GM12878 (cell line): ENCODE measurements around the gene LRRC51. TPM values are rescaled to one million over a fixed set of nuclear protein-coding genes. Genes with fewer than 3 reads are reported as not detected.

Experiments
- ATAC-seq: fragments of 200-7000 bp; cut with Tn5 transposase; 3 replicates; pipeline ENCODE4 v1.9.1; 2020; ENCODE audit warnings: mild to moderate bottlenecking, moderate library complexity
- BruUV-seq: library from RNA; stranded (reverse); fragments of 400-500 nt; replicated peaks from 2 replicates; lab custom pipeline; 2021; lab: Mats Ljungman, UMichigan
- CTCF ChIA-PET: fragments of 300-600 bp; sonication (Branson Sonifier 250); formaldehyde crosslinking; extraction: SDS; loops from one replicate; lab custom pipeline; 2021; ENCODE audit warnings: inconsistent platforms; lab: Yijun Ruan, JAX
- POLR2A ChIA-PET: fragments of 350-600 bp; formaldehyde crosslinking; extraction: SDS; loops from one replicate; lab custom pipeline; 2021; ENCODE audit warnings: inconsistent platforms; lab: Charles Lee
- RAD21 ChIA-PET: fragments of 300-600 bp; sonication (Branson Sonifier 250); formaldehyde crosslinking; loops from one replicate; lab custom pipeline; 2023; ENCODE audit warnings: antibody characterized with exemption; ENCODE audit not compliant: unreplicated experiment; lab: Charles Lee
- SMC1A ChIA-PET: fragments of 300-600 bp; sonication (Branson Sonifier 250); formaldehyde crosslinking; loops from one replicate; lab custom pipeline; 2023; ENCODE audit not compliant: unreplicated experiment, uncharacterized antibody; lab: Charles Lee
- DNase-seq: peaks from one replicate; pipeline ENCODE4 v3.0.0-alpha.2; 2011; ENCODE audit warnings: low read depth, low spot score
- FAIRE-seq: peaks from 3 replicates; lab custom pipeline; 2011; peaks lifted over from hg19 to GRCh38; lab: Jason Lieb, UNC
- H2AFZ ChIP-seq: 2 replicates; pipeline ENCODE4 v1.6.0; 2011; ENCODE audit warnings: low read depth, low read length, control low read depth; ENCODE audit not compliant: control insufficient read depth
- H3K27ac ChIP-seq: 2 replicates; pipeline ENCODE4 v1.5.1; 2011; ENCODE audit warnings: control low read depth; ENCODE audit not compliant: control insufficient read depth, insufficient read depth
- H3K27me3 ChIP-seq, 2 experiments: replicated peaks in 1 of 2; 2 replicates each; pipeline versions ENCODE4 v1.6.0 to v1.6.1; 2011; ENCODE audit warnings: low read length in 1 of 2; ENCODE audit not compliant: control insufficient read depth in 2 of 2, insufficient read depth in 2 of 2
- H3K36me3 ChIP-seq, 2 experiments: 2 replicates each; pipeline ENCODE4 v1.5.1; 2011; ENCODE audit warnings: low read length in 1 of 2; ENCODE audit not compliant: control insufficient read depth in 2 of 2, insufficient read depth in 2 of 2
- H3K4me1 ChIP-seq: 2 replicates; pipeline ENCODE4 v1.6.1; 2011; ENCODE audit warnings: mild to moderate bottlenecking, low read length, moderate library complexity, mixed read lengths; ENCODE audit not compliant: control insufficient read depth, insufficient read depth
- H3K4me2 ChIP-seq: 2 replicates; pipeline ENCODE4 v1.6.0; 2011; ENCODE audit warnings: control low read depth; ENCODE audit not compliant: control insufficient read depth, insufficient read depth
- H3K4me3 ChIP-seq: fragments of 200-600 bp; sonication (generic); 2 replicates; pipeline ENCODE4 v1.5.1; 2016
- H3K79me2 ChIP-seq: 2 replicates; pipeline ENCODE4 v1.6.0; 2011; ENCODE audit warnings: low read length; ENCODE audit not compliant: control insufficient read depth, insufficient read depth
- H3K9ac ChIP-seq: 2 replicates; pipeline ENCODE4 v1.8.0; 2011; ENCODE audit warnings: low read length, control low read depth, mixed read lengths; ENCODE audit not compliant: control insufficient read depth, insufficient read depth
- H3K9me3 ChIP-seq: replicated peaks from 3 replicates; pipeline ENCODE4 v1.5.1; 2011; ENCODE audit warnings: mild to moderate bottlenecking, low read length; ENCODE audit not compliant: control insufficient read depth, insufficient read depth
- H4K20me1 ChIP-seq: 2 replicates; pipeline ENCODE4 v1.6.0; 2011; ENCODE audit not compliant: control insufficient read depth, insufficient read depth
- ASH2L ChIP-seq: fragments of 300-600, 200-600 bp; sonication (generic); IDR thresholded peaks from 2 replicates; pipeline ENCODE4 v1.6.1; 2017; ENCODE audit warnings: low read depth, mild to moderate bottlenecking, borderline replicate concordance
- CEBPB ChIP-seq, 2 experiments: fragments of 150-350 bp in 1 of 2; IDR thresholded peaks; 2 replicates each; pipeline ENCODE4 v1.6.1; 2012 to 2014; ENCODE audit warnings: low read depth in 2 of 2, low read length in 2 of 2, borderline replicate concordance in 1 of 2, inconsistent platforms in 1 of 2
- CTCF ChIP-seq, 3 experiments: IDR thresholded peaks in 2 of 3; conservative IDR thresholded peaks in 1 of 3; 2 replicates each; pipeline ENCODE4 v1.5.1; 2011; ENCODE audit warnings: low read depth in 3 of 3, low read length in 3 of 3, mild to moderate bottlenecking in 3 of 3, control low read depth in 2 of 3, moderate library complexity in 2 of 3, inconsistent platforms in 1 of 3, mixed read lengths in 1 of 3; ENCODE audit not compliant: control insufficient read depth in 2 of 3, insufficient read depth in 1 of 3; ENCODE audit errors: extremely low read depth in 1 of 3
- EED ChIP-seq: sonication (generic); IDR thresholded peaks from 2 replicates; pipeline ENCODE4 v1.6.1; 2016; ENCODE audit warnings: antibody characterized with exemption, low read depth
- GABPA ChIP-seq: IDR thresholded peaks from 2 replicates; pipeline ENCODE4 v1.6.1; 2014; ENCODE audit warnings: antibody characterized with exemption, low read depth, mild to moderate bottlenecking, inconsistent platforms
- IKZF2 ChIP-seq, 2 experiments: fragments of 450-650 bp; IDR thresholded peaks; 2 replicates each; pipeline ENCODE4 v1.6.1; 2017; ENCODE audit warnings: mild to moderate bottlenecking in 2 of 2, moderate library complexity in 2 of 2
- JUNB ChIP-seq: IDR thresholded peaks from 2 replicates; pipeline ENCODE4 v1.6.1; 2016; ENCODE audit warnings: antibody characterized with exemption, mild to moderate bottlenecking
- NFXL1 ChIP-seq: fragments of 450-650 bp; IDR thresholded peaks from 2 replicates; pipeline ENCODE4 v1.6.1; 2017; ENCODE audit warnings: antibody characterized with exemption, mild to moderate bottlenecking, borderline replicate concordance
- NR2C2 ChIP-seq: IDR thresholded peaks from 2 replicates; pipeline ENCODE4 v1.6.1; 2011; ENCODE audit warnings: borderline replicate concordance, low read depth; ENCODE audit not compliant: control insufficient read depth, insufficient read length
- PAX5 ChIP-seq: IDR thresholded peaks from 2 replicates; pipeline ENCODE4 v1.6.1; 2011; ENCODE audit warnings: low read depth, low read length, borderline replicate concordance
- RAD21 ChIP-seq: IDR thresholded peaks from 2 replicates; pipeline ENCODE4 v1.6.1; 2011; ENCODE audit warnings: mild to moderate bottlenecking, low read depth, low read length, moderate library complexity; ENCODE audit not compliant: insufficient read depth
- RCOR1 ChIP-seq: conservative IDR thresholded peaks from 2 replicates; pipeline ENCODE4 v1.6.1; 2012; ENCODE audit warnings: low read depth, low read length, improper control_type of control experiment
- SIX5 ChIP-seq: IDR thresholded peaks from 2 replicates; pipeline ENCODE4 v1.6.1; 2011; ENCODE audit warnings: mild to moderate bottlenecking, low read depth, low read length, moderate library complexity; ENCODE audit not compliant: severe bottlenecking
- SMAD1 ChIP-seq: fragments of 450-650 bp; IDR thresholded peaks from 2 replicates; pipeline ENCODE4 v1.6.1; 2018; ENCODE audit warnings: mild to moderate bottlenecking, low read depth; ENCODE audit not compliant: partially characterized antibody
- ZBED1 ChIP-seq: IDR thresholded peaks from 2 replicates; pipeline ENCODE4 v1.6.1; 2016; ENCODE audit warnings: borderline replicate concordance
- ZNF207 ChIP-seq: fragments of 450-650 bp; IDR thresholded peaks from 2 replicates; pipeline ENCODE4 v1.6.1; 2014; ENCODE audit warnings: antibody characterized with exemption, mild to moderate bottlenecking, borderline replicate concordance
- WGBS: methylation state at CpG from one replicate; pipeline ENCODE4 v1.1.6; 2016; ENCODE audit warnings: low lambda C conversion rate; ENCODE audit not compliant: insufficient replicate concordance, insufficient coverage; ENCODE audit errors: missing lambda C conversion rate; 5-methylcytosine and 5-hydroxymethylcytosine counted together
- in situ Hi-C: fragments of 300-500 bp; cut with MboI; formaldehyde crosslinking; loops from 9 replicates; pipeline ENCODE4 v1.14.3; 2018; ENCODE audit warnings: mixed read lengths
- intact Hi-C: fragments of 100-400 bp; cut with micrococcal nuclease; formaldehyde crosslinking; loops from one replicate; pipeline ENCODE4 v1.14.2; 2022; ENCODE audit not compliant: unreplicated experiment
- polyA plus RNA-seq, 11 experiments: library from polyadenylated mRNA; depleted of rRNA in 4 of 11; unstranded in 6 of 11; stranded (reverse) in 5 of 11; fragments of >200 nt; fragmentation: Nextera tagmentation in 4 of 11; fragmentation: Illumina TruSeq in 1 of 11; extraction: Ambion mirVana in 4 of 11; extraction: Trizol in 1 of 11; gene quantifications; 1 replicate in 1 of 11; 2 replicates in 10 of 11; pipeline versions ENCODE4 v1.2.1 to v1.2.3, GENCODE V29; 2011 to 2016; ENCODE audit warnings: inconsistent platforms in 2 of 11, missing spikeins in 2 of 11, low read depth in 1 of 11
- total RNA-seq, 4 experiments: library from RNA; depleted of rRNA in 3 of 4; stranded (reverse); fragments of >200 nt in 3 of 4; fragmentation: Illumina TruSeq in 1 of 4; extraction: Trizol in 1 of 4; gene quantifications; 2 replicates each; pipeline versions ENCODE4 v1.2.1 to v1.2.3, GENCODE V29; 2013 to 2021
- TF ChIP-seq, protein P1 (sequence below): fragments of 450-650 bp; IDR thresholded peaks from 2 replicates; pipeline ENCODE4 v1.6.1; 2017; ENCODE audit warnings: antibody characterized with exemption, mild to moderate bottlenecking, moderate library complexity
- TF ChIP-seq, protein P2 (sequence below): fragments of 450-650 bp; IDR thresholded peaks from 2 replicates; pipeline ENCODE4 v1.6.1; 2017; ENCODE audit warnings: mild to moderate bottlenecking

Gene LRRC51
- total and polyA plus RNA-seq, 10 of the 15 experiments (the other 5 are each of a cell fraction or from before 2014, with no cell fraction given): 2.6 to 8.6 (median 5.4) TPM

DNA sequence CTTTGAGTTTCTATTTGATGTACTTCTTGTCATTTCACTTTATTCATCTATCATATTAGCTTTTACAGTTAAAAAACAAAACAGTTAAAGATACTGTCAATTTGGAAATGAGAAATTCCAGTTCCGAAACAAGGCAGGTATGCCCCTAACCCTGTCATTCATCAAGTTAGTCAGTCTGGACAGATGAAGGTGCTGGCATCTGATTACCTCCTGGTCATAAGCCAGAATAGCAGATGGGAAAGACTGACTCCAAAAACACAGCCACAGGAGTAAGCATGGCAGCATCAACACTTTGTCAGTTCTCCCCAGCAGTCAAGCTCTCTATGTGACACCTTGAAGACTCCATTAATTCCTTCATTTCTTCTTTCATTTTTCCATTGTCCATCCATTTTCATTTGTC is 4.3 kb downstream of the LRRC51 start:
- intact Hi-C loops: no loop called here
- SMC1A ChIA-PET: interaction anchor here (1.0 to 4.6 kb wide), 12 partner anchors 12 to 157 kb away, joined by 3 to 62 read pairs (median 4); no protein-coding TSS in a partner anchor
- 93% methylated on average over 1 of the region's 1 CpG for WGBS

More for the DNA sequence above, 4.3 kb downstream of the LRRC51 start:
- H3K4me2 ChIP-seq: no peak overlapping the region
- no peak overlapping the region for H2AFZ ChIP-seq
- peaks cover 10% of the 10 kb centered on the region for H3K4me1 ChIP-seq
- no peak overlapping the region for H3K9ac ChIP-seq
- in situ Hi-C loops: no loop called here
- TF ChIP-seq PAX5: no peak
- TF ChIP-seq SIX5: no peak
- no peak for TF ChIP-seq CTCF (IDR thresholded peaks at IDR 0.05 in 2 of 3, conservative IDR thresholded peaks at IDR 0.05 in 1 of 3; ENCODE audit: control insufficient read depth in 2 of 3, extremely low read depth in 1 of 3, insufficient read depth in 1 of 3, low read depth in 3 of 3, low read length in 3 of 3)
- no peak for TF ChIP-seq SMAD1
- TF ChIP-seq NR2C2: no peak
- no peak for TF ChIP-seq JUNB
- TF ChIP-seq IKZF2 (IDR thresholded peaks at IDR 0.05): no peak
- no peak for TF ChIP-seq ASH2L
- TF ChIP-seq, protein P1, sequence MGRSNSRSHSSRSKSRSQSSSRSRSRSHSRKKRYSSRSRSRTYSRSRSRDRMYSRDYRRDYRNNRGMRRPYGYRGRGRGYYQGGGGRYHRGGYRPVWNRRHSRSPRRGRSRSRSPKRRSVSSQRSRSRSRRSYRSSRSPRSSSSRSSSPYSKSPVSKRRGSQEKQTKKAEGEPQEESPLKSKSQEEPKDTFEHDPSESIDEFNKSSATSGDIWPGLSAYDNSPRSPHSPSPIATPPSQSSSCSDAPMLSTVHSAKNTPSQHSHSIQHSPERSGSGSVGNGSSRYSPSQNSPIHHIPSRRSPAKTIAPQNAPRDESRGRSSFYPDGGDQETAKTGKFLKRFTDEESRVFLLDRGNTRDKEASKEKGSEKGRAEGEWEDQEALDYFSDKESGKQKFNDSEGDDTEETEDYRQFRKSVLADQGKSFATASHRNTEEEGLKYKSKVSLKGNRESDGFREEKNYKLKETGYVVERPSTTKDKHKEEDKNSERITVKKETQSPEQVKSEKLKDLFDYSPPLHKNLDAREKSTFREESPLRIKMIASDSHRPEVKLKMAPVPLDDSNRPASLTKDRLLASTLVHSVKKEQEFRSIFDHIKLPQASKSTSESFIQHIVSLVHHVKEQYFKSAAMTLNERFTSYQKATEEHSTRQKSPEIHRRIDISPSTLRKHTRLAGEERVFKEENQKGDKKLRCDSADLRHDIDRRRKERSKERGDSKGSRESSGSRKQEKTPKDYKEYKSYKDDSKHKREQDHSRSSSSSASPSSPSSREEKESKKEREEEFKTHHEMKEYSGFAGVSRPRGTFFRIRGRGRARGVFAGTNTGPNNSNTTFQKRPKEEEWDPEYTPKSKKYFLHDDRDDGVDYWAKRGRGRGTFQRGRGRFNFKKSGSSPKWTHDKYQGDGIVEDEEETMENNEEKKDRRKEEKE: no peak
- no peak for TF ChIP-seq CEBPB (IDR thresholded peaks at IDR 0.05; ENCODE audit: borderline replicate concordance in 1 of 2, low read depth in 2 of 2, low read length in 2 of 2)
- no peak for TF ChIP-seq GABPA
- TF ChIP-seq RCOR1: no peak
- no peak for TF ChIP-seq RAD21
- no peak for TF ChIP-seq ZNF207
- TF ChIP-seq, protein P2, sequence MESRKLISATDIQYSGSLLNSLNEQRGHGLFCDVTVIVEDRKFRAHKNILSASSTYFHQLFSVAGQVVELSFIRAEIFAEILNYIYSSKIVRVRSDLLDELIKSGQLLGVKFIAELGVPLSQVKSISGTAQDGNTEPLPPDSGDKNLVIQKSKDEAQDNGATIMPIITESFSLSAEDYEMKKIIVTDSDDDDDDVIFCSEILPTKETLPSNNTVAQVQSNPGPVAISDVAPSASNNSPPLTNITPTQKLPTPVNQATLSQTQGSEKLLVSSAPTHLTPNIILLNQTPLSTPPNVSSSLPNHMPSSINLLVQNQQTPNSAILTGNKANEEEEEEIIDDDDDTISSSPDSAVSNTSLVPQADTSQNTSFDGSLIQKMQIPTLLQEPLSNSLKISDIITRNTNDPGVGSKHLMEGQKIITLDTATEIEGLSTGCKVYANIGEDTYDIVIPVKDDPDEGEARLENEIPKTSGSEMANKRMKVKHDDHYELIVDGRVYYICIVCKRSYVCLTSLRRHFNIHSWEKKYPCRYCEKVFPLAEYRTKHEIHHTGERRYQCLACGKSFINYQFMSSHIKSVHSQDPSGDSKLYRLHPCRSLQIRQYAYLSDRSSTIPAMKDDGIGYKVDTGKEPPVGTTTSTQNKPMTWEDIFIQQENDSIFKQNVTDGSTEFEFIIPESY: no peak
- TF ChIP-seq EED: no peak
- no peak for TF ChIP-seq NFXL1
- no peak for TF ChIP-seq ZBED1
- H3K36me3 ChIP-seq: no peaks in the 10 kb centered on the region
- no TSS peak for BruUV-seq
- H4K20me1 ChIP-seq: no peaks in the 10 kb centered on the region
- no peak overlapping the region for H3K27ac ChIP-seq
- CTCF ChIA-PET: interaction anchor here (0.8 to 4.0 kb wide), 14 partner anchors 10 to 349 kb away, joined by 3 to 43 read pairs (median 6); partner anchors contain the start of gene CLPB
- no peak for FAIRE-seq
- no peak for ATAC-seq
- POLR2A ChIA-PET: interaction anchor here (0.7 to 2.0 kb wide), 6 partner anchors 10 to 86 kb away, joined by 4 to 14 read pairs (median 6); partner anchors contain the start of gene ANAPC15
- no peaks in the 10 kb centered on the region for H3K9me3 ChIP-seq
- RAD21 ChIA-PET: interaction anchor here (0.6 to 4.9 kb wide), 5 partner anchors 14 to 330 kb away, joined by 3 to 30 read pairs (median 3); no protein-coding TSS in a partner anchor
- DNase-seq: no peak
- no peak overlapping the region for H3K4me3 ChIP-seq
- no peaks in the 10 kb centered on the region for H3K27me3 ChIP-seq
- peaks cover 2% of the 10 kb centered on the region for H3K79me2 ChIP-seq
